Lung microvascular endothelial cell (primary cell): ENCODE measurements around the gene ASB11. TPM values are rescaled to one million over a fixed set of nuclear protein-coding genes. Genes with fewer than 3 reads are reported as not detected.

ENCODE experiments used
- DNase-seq, 2 donors: peaks; one replicate each; pipeline versions ENCODE4 v3.0.0 to v3.0.0-alpha.2; 2010; ENCODE audit warnings: low read depth in 2 of 2
- total RNA-seq: library from RNA; depleted of rRNA; stranded (reverse); fragments of >200 nt; gene quantifications from 2 replicates; pipeline ENCODE4 v1.2.1, GENCODE V29; 2014

ASB11 gene
- total RNA-seq, 1 donor from 2014 or later: not detected

- DNase-seq: no peak
Observed at GRCh38 chrX:15235001-15235400, 80.4 kb downstream of the ASB11 start.

- peak in 1 of 2 donors; percentile 5 for DNase-seq
Observed at GRCh38 chrX:15233416-15234015, 81.9 kb downstream of the ASB11 start.

Other genes starting within 250 kb of the ASB11 start
- 0.40 and 2.6 TPM in 2 replicates for gene ASB9, start 45.6 kb downstream of the ASB11 start, total RNA-seq
- gene PIGA, start 19.9 kb upstream of the ASB11 start, total RNA-seq: 6.5 and 8.3 TPM in 2 replicates
- gene VEGFD, start 68.8 kb upstream of the ASB11 start, total RNA-seq: 0.20 and 0.22 TPM in 2 replicates
- gene PIR, start 177.7 kb upstream of the ASB11 start, total RNA-seq: 86.1 and 93.8 TPM in 2 replicates
- 81.9 and 208 TPM in 2 replicates for gene BMX, start 185.2 kb upstream of the ASB11 start, total RNA-seq